NCI-H1417 treated with DMSO at 0.1 percent for 48 hours (cell line): ENCODE data around the gene ST3GAL5.
"Not testable (repeated sequence)": the region's sequence is repeated elsewhere in the genome, so short reads cannot be mapped to it uniquely, and the experiment has no call there.

Source experiments
- DNase-seq: peaks from one replicate; lab custom pipeline; 2025; lab: John Stamatoyannopoulos, UW

Gene ST3GAL5

GRCh38 chr2:85893428-85894258 is 4.9 kb upstream of the ST3GAL5 start:
- DNase-seq = no peak

GRCh38 chr2:85892216-85892944 is 3.6 kb upstream of the ST3GAL5 start:
- DNase-seq = no peak

- no peak for DNase-seq
Measured at GRCh38 chr2:85890522-85891176, 1.9 kb upstream of the ST3GAL5 start.

GRCh38 chr2:85889627-85890281 is 964 bp upstream of the ST3GAL5 start:
- no peak for DNase-seq

GRCh38 chr2:85888020-85888683 is 638 bp downstream of the ST3GAL5 start:
- DNase-seq = no peak

GRCh38 chr2:85887566-85888019 is 1.2 kb downstream of the ST3GAL5 start:
- DNase-seq = no peak

GRCh38 chr2:85886590-85886989 is 2.2 kb downstream of the ST3GAL5 start:
- DNase-seq = no peak

- DNase-seq = no peak
Measured at GRCh38 chr2:85886141-85886540, 2.6 kb downstream of the ST3GAL5 start.

- DNase-seq = not testable (repeated sequence)
Measured at GRCh38 chr2:85881781-85882180, 7.0 kb downstream of the ST3GAL5 start.

GRCh38 chr2:85880716-85881328 is 8.0 kb downstream of the ST3GAL5 start:
- DNase-seq = not testable (repeated sequence)

GRCh38 chr2:85878719-85879370 is 9.9 kb downstream of the ST3GAL5 start:
- DNase-seq = no peak

- no peak for DNase-seq
Measured at GRCh38 chr2:85875350-85876050, 13.3 kb downstream of the ST3GAL5 start.

GRCh38 chr2:85873679-85874078 is 15.1 kb downstream of the ST3GAL5 start:
- DNase-seq = no peak

GRCh38 chr2:85872536-85873161 is 16.1 kb downstream of the ST3GAL5 start:
- no peak for DNase-seq

GRCh38 chr2:85871494-85872164 is 17.2 kb downstream of the ST3GAL5 start:
- DNase-seq = no peak

GRCh38 chr2:85868822-85869221 is 20.0 kb downstream of the ST3GAL5 start:
- no peak for DNase-seq

- no peak for DNase-seq
Measured at GRCh38 chr2:85867556-85868292, 21.1 kb downstream of the ST3GAL5 start.

GRCh38 chr2:85867121-85867520 is 21.7 kb downstream of the ST3GAL5 start:
- no peak for DNase-seq
